AG04450 (cell line): Measurements from ENCODE around the gene PIP5K1B. TPM values are rescaled to one million over a fixed set of nuclear protein-coding genes. Genes with fewer than 3 reads are reported as not detected.

Experiments
- CTCF ChIA-PET: fragments of 300-600, 350-600 bp; formaldehyde crosslinking; extraction: SDS; loops from one replicate; lab custom pipeline; 2022; ENCODE audit warnings: antibody characterized with exemption, inconsistent platforms; lab: Charles Lee
- POLR2A ChIA-PET: fragments of 350-600 bp; formaldehyde crosslinking; extraction: SDS; loops from one replicate; lab custom pipeline; 2021; ENCODE audit warnings: antibody characterized with exemption, inconsistent platforms; lab: Yijun Ruan, JAX
- DNase-seq: peaks from one replicate; pipeline ENCODE4 v3.0.0-alpha.2; 2011; ENCODE audit warnings: low read depth, low spot score
- H3K27ac ChIP-seq: one replicate; pipeline ENCODE4 v1.5.1; 2012; ENCODE audit warnings: low read depth, low read length, control low read depth
- H3K27me3 ChIP-seq: one replicate; pipeline ENCODE4 v1.6.0; 2012; ENCODE audit warnings: low read length; ENCODE audit not compliant: control insufficient read depth, insufficient read depth
- H3K4me3 ChIP-seq: 2 replicates; pipeline ENCODE4 v1.5.1; 2011; ENCODE audit warnings: mild to moderate bottlenecking, low read depth, low read length, control low read depth
- H3K9me3 ChIP-seq: 2 replicates; pipeline ENCODE4 v1.5.1; 2012; ENCODE audit warnings: low read length; ENCODE audit not compliant: control insufficient read depth, insufficient read depth
- CTCF ChIP-seq: IDR thresholded peaks from 2 replicates; pipeline ENCODE4 v1.5.1; 2011; ENCODE audit warnings: low read depth, low read length, control low read depth, inconsistent platforms
- polyA plus RNA-seq: library from polyadenylated mRNA; depleted of rRNA; stranded (reverse); fragments of >200 nt; gene quantifications from 2 replicates; pipeline ENCODE4 v1.2.3, GENCODE V29; 2011

PIP5K1B gene
- polyA plus RNA-seq, 1 experiment = not detected

- CTCF ChIA-PET = no interaction called here
- POLR2A ChIA-PET = no interaction called here
- H3K4me3 ChIP-seq = no peak overlapping the region
- TF ChIP-seq CTCF = no peak
- no peaks in the 10 kb centered on the region for H3K9me3 ChIP-seq
- no peaks in the 10 kb centered on the region for H3K27me3 ChIP-seq
- no peak overlapping the region for H3K27ac ChIP-seq
- DNase-seq = no peak
Measured at GRCh38 chr9:68672625-68673024, 32.4 kb upstream of the PIP5K1B start.

DNA sequence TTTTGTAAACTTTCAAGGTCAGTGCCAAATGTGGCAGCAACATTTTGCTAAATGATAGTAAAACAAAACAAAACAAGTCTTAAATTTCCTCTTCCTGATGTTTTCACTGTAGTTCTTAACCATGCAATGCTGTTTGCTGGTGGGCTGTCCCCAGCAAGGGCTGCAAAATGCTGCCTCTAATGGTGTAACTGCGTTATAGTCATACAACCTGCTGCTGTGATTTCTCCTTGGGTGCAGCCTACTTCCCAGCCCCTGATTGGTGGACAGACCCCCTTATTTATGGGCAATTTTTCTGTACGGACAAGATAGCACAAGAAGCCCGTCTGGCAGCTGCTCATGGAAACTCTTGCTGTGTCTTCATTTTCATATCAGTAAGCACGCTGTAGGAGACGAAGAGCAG is 26.6 kb upstream of the PIP5K1B start:
- TF ChIP-seq CTCF = peak; percentile 25
- Histone ChIP-seq H3K4me3 (no peak overlapping the region), H3K27me3 (no peaks in the 10 kb centered on the region), H3K27ac (no peak overlapping the region), H3K9me3 (no peaks in the 10 kb centered on the region)
- DNase-seq = no peak
- POLR2A ChIA-PET = no interaction called here
- CTCF ChIA-PET = no interaction called here

GRCh38 chr9:68683433-68683832 is 21.6 kb upstream of the PIP5K1B start:
- Histone ChIP-seq H3K27ac (no peak overlapping the region), H3K4me3 (no peak overlapping the region), H3K27me3 (no peaks in the 10 kb centered on the region), H3K9me3 (no peaks in the 10 kb centered on the region)
- TF ChIP-seq CTCF = no peak
- ChIA-PET POLR2A (no interaction called here), CTCF (interaction anchor here (0.6 kb wide), 1 partner anchor 191 kb away, joined by 4 read pairs; no protein-coding TSS in a partner anchor)
- no peak for DNase-seq

DNA sequence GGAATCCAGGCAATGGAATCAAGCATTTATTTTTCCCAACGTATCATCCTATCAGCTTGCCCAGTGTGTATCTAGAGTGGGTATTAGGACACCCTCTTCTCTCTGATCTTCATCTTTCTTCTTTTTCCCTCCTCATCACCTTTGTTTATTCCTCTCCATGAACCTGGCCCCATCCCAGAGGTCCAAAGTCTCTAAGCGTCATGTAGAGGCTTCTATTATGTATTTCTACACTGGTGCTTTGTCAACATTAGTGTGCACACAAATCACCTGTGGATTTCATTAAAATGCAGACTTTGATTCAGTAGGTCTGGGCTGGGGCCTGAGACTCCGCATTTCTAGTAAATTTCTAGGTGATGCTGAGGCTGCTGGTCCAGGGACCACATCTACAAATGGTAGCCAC is 19.8 kb upstream of the PIP5K1B start:
- TF ChIP-seq CTCF = no peak
- H3K27me3 ChIP-seq = no peaks in the 10 kb centered on the region
- H3K9me3 ChIP-seq = no peaks in the 10 kb centered on the region
- ChIA-PET CTCF (no interaction called here), POLR2A (no interaction called here)
- H3K27ac ChIP-seq = no peak overlapping the region
- H3K4me3 ChIP-seq = no peak overlapping the region
- no peak for DNase-seq

DNA sequence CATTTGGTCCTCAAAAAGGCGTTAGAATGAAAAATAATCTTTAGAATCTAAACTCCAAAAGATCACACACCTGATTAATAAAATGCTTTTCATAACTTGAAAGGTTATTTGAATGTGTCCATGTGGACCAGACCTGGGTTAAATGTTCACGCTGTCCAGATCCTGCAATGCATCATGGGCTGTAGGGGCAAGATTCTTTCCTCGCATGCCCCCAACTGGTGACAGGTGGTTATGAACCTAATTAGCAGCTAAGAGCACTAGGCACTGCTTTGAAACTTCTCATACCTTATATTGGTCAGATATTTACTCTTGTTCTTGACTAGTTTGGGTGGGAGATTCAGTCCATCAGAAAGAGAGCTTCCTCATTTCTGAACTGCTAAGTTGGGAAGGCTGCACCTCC is 19.3 kb upstream of the PIP5K1B start:
- no peaks in the 10 kb centered on the region for H3K9me3 ChIP-seq
- 0 out of 2 replicates have a peak, but pooled peaks have one; percentile 21 for TF ChIP-seq CTCF
- H3K27me3 ChIP-seq = no peaks in the 10 kb centered on the region
- no peak overlapping the region for H3K4me3 ChIP-seq
- DNase-seq = no peak
- no peak overlapping the region for H3K27ac ChIP-seq
- CTCF ChIA-PET = interaction anchor here (1.1 kb wide), 1 partner anchor 102 kb away, joined by 3 read pairs; no protein-coding TSS in a partner anchor
- POLR2A ChIA-PET = no interaction called here
